BLaER1 treated with 17β-estradiol and CSF1 and Interleukin-3, amounts not matched to agents 10 nM and 100 nM (cell line): ENCODE results near the gene ATP8B3.
A peak's percentile ranks its signal among the peaks of the same experiment; 100 is the strongest.

Experiments
- H3K27ac ChIP-seq, 11 experiments: shearing (Covaris generic); formaldehyde crosslinking; 2 replicates each; pipeline ENCODE4 v1.8.1; 2022
- H3K27me3 ChIP-seq, 11 experiments: shearing (Covaris generic); formaldehyde crosslinking; 2 replicates each; pipeline ENCODE4 v1.8.1; 2022
- H3K36me3 ChIP-seq, 11 experiments: shearing (Covaris generic); formaldehyde crosslinking; 2 replicates each; pipeline ENCODE4 v1.8.1; 2022
- H3K4me1 ChIP-seq, 10 experiments: shearing (Covaris generic); formaldehyde crosslinking; 2 replicates each; pipeline ENCODE4 v1.8.1; 2022
- H3K4me2 ChIP-seq, 11 experiments: shearing (Covaris generic); formaldehyde crosslinking; 2 replicates each; pipeline ENCODE4 v1.8.1; 2022
- H3K4me3 ChIP-seq, 10 experiments: shearing (Covaris generic); formaldehyde crosslinking; 2 replicates each; pipeline ENCODE4 v1.8.1; 2022
- H3K9ac ChIP-seq, 11 experiments: shearing (Covaris generic); formaldehyde crosslinking; 2 replicates each; pipeline ENCODE4 v1.8.1; 2022
- H3K9me3 ChIP-seq, 11 experiments: shearing (Covaris generic); formaldehyde crosslinking; replicated peaks in 1 of 11; 2 replicates each; pipeline ENCODE4 v1.8.1; 2022
- H4K20me1 ChIP-seq, 11 experiments: shearing (Covaris generic); formaldehyde crosslinking; 2 replicates each; pipeline ENCODE4 v1.8.1; 2022
- Cebpa-rat ChIP-seq, 11 experiments: shearing (Covaris generic); IDR thresholded peaks; 2 replicates each; pipeline ENCODE4 v1.8.1; 2022

Gene ATP8B3

GRCh38 chr19:1766800-1767352 lies 45.2 kb downstream of the ATP8B3 start:
- H3K9ac ChIP-seq = no peak overlapping the region; a peak in 2 of 22 replicates
- H3K4me1 ChIP-seq = peaks cover 4 to 37% (median 30%) of the 10 kb centered on the region in 10 experiments; a peak in 18 of 20 replicates
- H3K4me2 ChIP-seq = peak overlapping the region; percentile 54 to 89 (median 82); a peak in 21 of 22 replicates
- H4K20me1 ChIP-seq = peaks cover 0 to 54% (median 29%) of the 10 kb centered on the region in 11 experiments; a peak in 18 of 22 replicates
- peaks cover 22 to 28% (median 24%) of the 10 kb centered on the region in 11 experiments for H3K9me3 ChIP-seq
- H3K27me3 ChIP-seq = peaks cover 93 to 100% (median 98%) of the 10 kb centered on the region in 11 experiments
- no peaks in the 10 kb centered on the region for H3K36me3 ChIP-seq
- TF ChIP-seq Cebpa-rat (IDR thresholded peaks at IDR 0.05) = no peak
- no peak overlapping the region; a peak in 1 of 20 replicates for H3K4me3 ChIP-seq
- peak overlapping the region in 4 of 11 experiments; percentile 10 to 47 (median 30); a peak in 4 of 22 replicates for H3K27ac ChIP-seq

- Histone ChIP-seq H4K20me1 (peaks cover 0 to 61% (median 36%) of the 10 kb centered on the region in 11 experiments; a peak in 18 of 22 replicates), H3K36me3 (no peaks in the 10 kb centered on the region), H3K4me1 (peaks cover 4 to 37% (median 30%) of the 10 kb centered on the region in 10 experiments; a peak in 18 of 20 replicates), H3K9me3 (peaks cover 15 to 21% (median 16%) of the 10 kb centered on the region in 11 experiments), H3K9ac (no peak overlapping the region), H3K27me3 (peaks cover 93 to 100% (median 98%) of the 10 kb centered on the region in 11 experiments), H3K4me3 (no peak overlapping the region; a peak in 1 of 20 replicates), H3K27ac (no peak overlapping the region), H3K4me2 (peak overlapping the region in 9 of 11 experiments; percentile 72 to 89 (median 82); a peak in 18 of 22 replicates)
- no peak for TF ChIP-seq Cebpa-rat (IDR thresholded peaks at IDR 0.05)
Observed at GRCh38 chr19:1765904-1766799, 45.9 kb downstream of the ATP8B3 start.

GRCh38 chr19:1765232-1765903 lies 46.7 kb downstream of the ATP8B3 start:
- TF ChIP-seq Cebpa-rat (IDR thresholded peaks at IDR 0.05) = no peak
- Histone ChIP-seq H3K27ac (no peak overlapping the region), H3K4me3 (no peak overlapping the region), H3K36me3 (no peaks in the 10 kb centered on the region), H3K9me3 (peaks cover 7 to 13% (median 9%) of the 10 kb centered on the region in 11 experiments), H3K4me1 (peaks cover 4 to 37% (median 30%) of the 10 kb centered on the region in 10 experiments; a peak in 18 of 20 replicates), H3K9ac (no peak overlapping the region), H4K20me1 (peaks cover 0 to 69% (median 44%) of the 10 kb centered on the region in 11 experiments; a peak in 18 of 22 replicates), H3K4me2 (peak overlapping the region in 3 of 11 experiments; percentile 87 to 89 (median 89); a peak in 3 of 22 replicates), H3K27me3 (peaks cover 93 to 100% (median 98%) of the 10 kb centered on the region in 11 experiments)

- no peak for TF ChIP-seq Cebpa-rat (IDR thresholded peaks at IDR 0.05)
- Histone ChIP-seq H3K4me1 (peaks cover 4 to 37% (median 30%) of the 10 kb centered on the region in 10 experiments; a peak in 18 of 20 replicates), H3K27ac (no peak overlapping the region), H4K20me1 (peaks cover 0 to 75% (median 48%) of the 10 kb centered on the region in 11 experiments; a peak in 18 of 22 replicates), H3K36me3 (no peaks in the 10 kb centered on the region), H3K27me3 (peaks cover 93 to 100% (median 98%) of the 10 kb centered on the region in 11 experiments), H3K9ac (no peak overlapping the region), H3K9me3 (peaks cover under 1 to 6% (median 2%) of the 10 kb centered on the region in 11 experiments; a peak in 17 of 22 replicates), H3K4me2 (no peak overlapping the region), H3K4me3 (no peak overlapping the region)
Observed at GRCh38 chr19:1764729-1765128, 47.3 kb downstream of the ATP8B3 start.

GRCh38 chr19:1763648-1764639 lies 48.1 kb downstream of the ATP8B3 start:
- H3K9me3 ChIP-seq = 0 out of 22 replicates have a peak, but pooled peaks cover 0 to 5% (median 0%) of the 10 kb centered on the region in 11 experiments
- H3K4me3 ChIP-seq = no peak overlapping the region
- TF ChIP-seq Cebpa-rat (IDR thresholded peaks at IDR 0.05) = no peak
- peaks cover 93 to 100% (median 98%) of the 10 kb centered on the region in 11 experiments for H3K27me3 ChIP-seq
- no peak overlapping the region for H3K27ac ChIP-seq
- peaks cover 4 to 37% (median 30%) of the 10 kb centered on the region in 10 experiments; a peak in 18 of 20 replicates for H3K4me1 ChIP-seq
- H3K4me2 ChIP-seq = no peak overlapping the region
- no peaks in the 10 kb centered on the region for H3K36me3 ChIP-seq
- peaks cover 0 to 83% (median 48%) of the 10 kb centered on the region in 11 experiments; a peak in 18 of 22 replicates for H4K20me1 ChIP-seq
- no peak overlapping the region for H3K9ac ChIP-seq

- no peak overlapping the region for H3K27ac ChIP-seq
- H4K20me1 ChIP-seq = peaks cover 0 to 90% (median 54%) of the 10 kb centered on the region in 11 experiments; a peak in 19 of 22 replicates
- no peak overlapping the region for H3K4me3 ChIP-seq
- no peak overlapping the region for H3K4me2 ChIP-seq
- peaks cover 99 to 100% (median 100%) of the 10 kb centered on the region in 11 experiments for H3K27me3 ChIP-seq
- peaks cover 10 to 33% (median 25%) of the 10 kb centered on the region in 10 experiments for H3K4me1 ChIP-seq
- no peaks in the 10 kb centered on the region for H3K36me3 ChIP-seq
- 0 out of 22 replicates have a peak, but pooled peaks cover 0 to 5% (median 0%) of the 10 kb centered on the region in 11 experiments for H3K9me3 ChIP-seq
- no peak overlapping the region for H3K9ac ChIP-seq
- TF ChIP-seq Cebpa-rat (IDR thresholded peaks at IDR 0.05) = no peak
Observed at GRCh38 chr19:1762243-1763117, 49.6 kb downstream of the ATP8B3 start.
